Gastroesophageal sphincter (tissue), 3 donors: ENCODE data around the gene PLEKHG2.

ENCODE experiments used
- POLR2AphosphoS5 ChIP-seq: sonication (generic); formaldehyde crosslinking; IDR thresholded peaks from one replicate; pipeline ENCODE4 v1.6.1; 2017; ENCODE audit warnings: antibody characterized with exemption
- TF ChIP-seq, protein P1 (sequence below), 4 experiments: fragments of 200-600 bp in 2 of 4; fragments of 450-650 bp in 2 of 4; sonication (generic) in 1 of 4; IDR thresholded peaks; one replicate each; pipeline ENCODE4 v1.5.1; 2017 to 2019; ENCODE audit warnings: antibody characterized with exemption in 4 of 4, mild to moderate bottlenecking in 2 of 4, moderate library complexity in 2 of 4

DNA sequence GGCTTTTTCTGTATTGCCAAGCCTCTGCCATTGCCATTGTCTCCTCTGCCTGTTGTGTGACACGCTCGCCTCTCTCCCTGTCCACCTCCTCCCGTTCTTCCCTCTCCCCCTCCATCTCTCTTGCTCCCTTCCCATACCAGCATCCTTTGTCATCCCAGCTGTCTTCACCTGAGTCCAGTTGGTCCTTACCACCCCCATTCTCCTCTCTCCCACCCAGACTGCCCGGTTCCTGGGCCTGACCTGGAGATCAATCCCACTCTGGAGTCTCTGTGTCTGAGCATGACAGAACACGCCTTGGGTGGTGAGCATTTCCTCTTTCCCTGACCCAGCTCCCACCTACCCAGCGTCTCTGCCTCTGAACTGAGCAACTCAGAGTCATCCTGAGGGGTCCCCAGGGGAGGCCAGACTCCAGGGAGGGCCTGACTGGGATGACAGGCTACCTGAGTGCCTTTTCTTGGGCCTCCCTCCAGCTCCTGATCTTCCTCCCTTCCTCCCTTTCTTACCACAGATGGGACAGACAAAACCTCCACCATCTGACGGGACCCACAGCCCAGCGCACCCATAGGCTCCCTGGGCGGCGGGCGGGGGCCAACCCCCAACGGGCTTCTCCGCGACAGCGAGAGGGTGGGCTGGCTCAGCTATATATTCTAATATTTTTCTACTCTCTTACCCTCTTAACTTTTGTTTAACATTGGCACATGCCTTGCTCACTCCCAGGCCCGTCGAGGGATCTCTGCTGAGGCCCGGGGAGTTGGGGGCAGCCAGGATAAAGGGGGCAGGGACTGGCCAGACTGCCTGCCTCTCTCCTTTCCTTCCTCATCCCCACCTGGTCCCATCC is 29.3 kb upstream of the PLEKHG2 start:
- TF ChIP-seq, protein P1, sequence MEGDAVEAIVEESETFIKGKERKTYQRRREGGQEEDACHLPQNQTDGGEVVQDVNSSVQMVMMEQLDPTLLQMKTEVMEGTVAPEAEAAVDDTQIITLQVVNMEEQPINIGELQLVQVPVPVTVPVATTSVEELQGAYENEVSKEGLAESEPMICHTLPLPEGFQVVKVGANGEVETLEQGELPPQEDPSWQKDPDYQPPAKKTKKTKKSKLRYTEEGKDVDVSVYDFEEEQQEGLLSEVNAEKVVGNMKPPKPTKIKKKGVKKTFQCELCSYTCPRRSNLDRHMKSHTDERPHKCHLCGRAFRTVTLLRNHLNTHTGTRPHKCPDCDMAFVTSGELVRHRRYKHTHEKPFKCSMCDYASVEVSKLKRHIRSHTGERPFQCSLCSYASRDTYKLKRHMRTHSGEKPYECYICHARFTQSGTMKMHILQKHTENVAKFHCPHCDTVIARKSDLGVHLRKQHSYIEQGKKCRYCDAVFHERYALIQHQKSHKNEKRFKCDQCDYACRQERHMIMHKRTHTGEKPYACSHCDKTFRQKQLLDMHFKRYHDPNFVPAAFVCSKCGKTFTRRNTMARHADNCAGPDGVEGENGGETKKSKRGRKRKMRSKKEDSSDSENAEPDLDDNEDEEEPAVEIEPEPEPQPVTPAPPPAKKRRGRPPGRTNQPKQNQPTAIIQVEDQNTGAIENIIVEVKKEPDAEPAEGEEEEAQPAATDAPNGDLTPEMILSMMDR (IDR thresholded peaks at IDR 0.05): no peak
- TF ChIP-seq POLR2AphosphoS5: no peak
